HEK293 (cell line): ENCODE data around the gene GSS.

Source experiments
- CTCF ChIA-PET: fragments of 350-600 bp; formaldehyde crosslinking; extraction: SDS; loops from one replicate; lab custom pipeline; 2021; ENCODE audit warnings: antibody characterized with exemption; lab: Yijun Ruan, JAX
- POLR2A ChIA-PET: fragments of 300-600 bp; formaldehyde crosslinking; extraction: SDS; loops from one replicate; lab custom pipeline; 2020; ENCODE audit warnings: antibody characterized with exemption, inconsistent platforms; lab: Yijun Ruan, JAX
- H3K27ac ChIP-seq: fragments of 200-500 bp; sonication (Bioruptor generic); 2 replicates; pipeline ENCODE4 v1.5.1; 2014; ENCODE audit warnings: low read depth, low read length, control low read depth, inconsistent platforms; ENCODE audit errors: extremely low read depth
- H3K36me3 ChIP-seq, 2 experiments: fragments of 200-500 bp in 1 of 2; sonication (Bioruptor generic) in 1 of 2; 1 replicate in 1 of 2; 2 replicates in 1 of 2; pipeline ENCODE4 v1.5.1; 2014 to 2017; ENCODE audit warnings: inconsistent platforms in 2 of 2, low read length in 2 of 2; ENCODE audit not compliant: control insufficient read depth in 2 of 2, insufficient read depth in 1 of 2
- H3K4me1 ChIP-seq: fragments of 200-500 bp; sonication (Bioruptor generic); 2 replicates; pipeline ENCODE4 v1.5.1; 2014; ENCODE audit warnings: mild to moderate bottlenecking, low read length, inconsistent platforms; ENCODE audit not compliant: control insufficient read depth, insufficient read depth
- H3K4me3 ChIP-seq: 2 replicates; pipeline ENCODE4 v1.5.1; 2011; ENCODE audit warnings: low read depth, mild to moderate bottlenecking, control low read depth, low read length, moderate library complexity
- H3K9me3 ChIP-seq: fragments of 200-500 bp; sonication (Bioruptor generic); 2 replicates; pipeline ENCODE4 v1.5.1; 2014; ENCODE audit warnings: low read depth, low read length, inconsistent platforms; ENCODE audit not compliant: control insufficient read depth, insufficient read depth
- PRDM1 ChIP-seq: fragments of 450-650 bp; formaldehyde crosslinking; IDR thresholded peaks from 2 replicates; pipeline ENCODE4; 2016; ENCODE audit warnings: missing biosample characterization, missing genetic modification characterization
- ZBTB11 ChIP-seq: fragments of 450-650 bp; formaldehyde crosslinking; conservative IDR thresholded peaks from 2 replicates; pipeline ENCODE4 v1.5.1; 2016; ENCODE audit warnings: low read depth, missing biosample characterization, missing genetic modification characterization
- ZIC2 ChIP-seq: fragments of 450-650 bp; formaldehyde crosslinking; IDR thresholded peaks from 2 replicates; pipeline ENCODE4 v1.5.1; 2016; ENCODE audit warnings: missing biosample characterization, missing genetic modification characterization
- ZNF157 ChIP-seq: fragments of 450-650 bp; formaldehyde crosslinking; IDR thresholded peaks from 2 replicates; pipeline ENCODE4 v1.5.1; 2016; ENCODE audit warnings: missing biosample characterization, missing genetic modification characterization
- ZNF335 ChIP-seq: fragments of 450-650 bp; formaldehyde crosslinking; conservative IDR thresholded peaks from 2 replicates; pipeline ENCODE4 v1.5.1; 2016; ENCODE audit warnings: missing biosample characterization, missing genetic modification characterization
- ZNF341 ChIP-seq: fragments of 450-650 bp; formaldehyde crosslinking; IDR thresholded peaks from 2 replicates; pipeline ENCODE4; 2016; ENCODE audit warnings: low read depth, missing biosample characterization, missing genetic modification characterization
- ZNF416 ChIP-seq: fragments of 450-650 bp; formaldehyde crosslinking; IDR thresholded peaks from 2 replicates; pipeline ENCODE4 v1.5.1; 2016; ENCODE audit warnings: missing biosample characterization, missing genetic modification characterization
- ZNF449 ChIP-seq: fragments of 450-650 bp; formaldehyde crosslinking; IDR thresholded peaks from 2 replicates; pipeline ENCODE4 v1.5.1; 2017; ENCODE audit warnings: missing biosample characterization, mild to moderate bottlenecking, missing genetic modification characterization, moderate library complexity
- ZNF510 ChIP-seq: fragments of 450-650 bp; formaldehyde crosslinking; IDR thresholded peaks from 2 replicates; pipeline ENCODE4 v1.5.1; 2018; ENCODE audit warnings: mild to moderate bottlenecking, missing genetic modification characterization, missing biosample characterization; ENCODE audit not compliant: insufficient replicate concordance
- ZNF514 ChIP-seq: fragments of 450-650 bp; formaldehyde crosslinking; IDR thresholded peaks from 2 replicates; pipeline ENCODE4 v1.5.1; 2016; ENCODE audit warnings: missing biosample characterization, missing genetic modification characterization
- TF ChIP-seq, protein P1 (sequence below): fragments of 450-650 bp; formaldehyde crosslinking; IDR thresholded peaks from 2 replicates; pipeline ENCODE4 v1.5.1; 2016; ENCODE audit warnings: missing biosample characterization, missing genetic modification characterization

The GSS gene

GRCh38 chr20:34954904-34955230 lies 739 bp downstream of the GSS start (continued):
- peak; percentile 60 for TF ChIP-seq PRDM1 (tag by site-specific recombination)
- TF ChIP-seq, all 188 proteins: peak for 2

GRCh38 chr20:34953960-34954359 lies 1.6 kb downstream of the GSS start:
- TF ChIP-seq, protein P1, sequence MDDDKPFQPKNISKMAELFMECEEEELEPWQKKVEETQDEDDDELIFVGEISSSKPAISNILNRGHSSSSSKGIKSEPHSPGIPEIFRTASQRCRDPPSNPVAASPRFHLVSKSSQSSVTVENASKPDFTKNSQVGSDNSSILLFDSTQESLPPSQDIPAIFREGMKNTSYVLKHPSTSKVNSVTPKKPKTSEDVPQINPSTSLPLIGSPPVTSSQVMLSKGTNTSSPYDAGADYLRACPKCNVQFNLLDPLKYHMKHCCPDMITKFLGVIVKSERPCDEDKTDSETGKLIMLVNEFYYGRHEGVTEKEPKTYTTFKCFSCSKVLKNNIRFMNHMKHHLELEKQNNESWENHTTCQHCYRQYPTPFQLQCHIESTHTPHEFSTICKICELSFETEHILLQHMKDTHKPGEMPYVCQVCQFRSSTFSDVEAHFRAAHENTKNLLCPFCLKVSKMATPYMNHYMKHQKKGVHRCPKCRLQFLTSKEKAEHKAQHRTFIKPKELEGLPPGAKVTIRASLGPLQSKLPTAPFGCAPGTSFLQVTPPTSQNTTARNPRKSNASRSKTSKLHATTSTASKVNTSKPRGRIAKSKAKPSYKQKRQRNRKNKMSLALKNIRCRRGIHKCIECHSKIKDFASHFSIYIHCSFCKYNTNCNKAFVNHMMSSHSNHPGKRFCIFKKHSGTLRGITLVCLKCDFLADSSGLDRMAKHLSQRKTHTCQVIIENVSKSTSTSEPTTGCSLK = no peak
- TF ChIP-seq ZNF157 (tag by site-specific recombination) (no peak), ZNF449 (peak; percentile 74; the same call in 1 of the 2 replicates), ZNF416 (tag by site-specific recombination) (no peak), ZNF510 (no peak)
- no peak overlapping the region for H3K4me3 ChIP-seq
- CTCF ChIA-PET = interaction anchor here (5.1 kb wide), 1 partner anchor 80 kb away, joined by 40 read pairs; the partner anchor contains the start of gene GGT7
- no peaks in the 10 kb centered on the region for H3K9me3 ChIP-seq
- no peak overlapping the region for H3K27ac ChIP-seq
- POLR2A ChIA-PET = interaction anchor here (0.7 to 2.4 kb wide), 2 partner anchors 78 to 195 kb away, joined by 3 to 13 read pairs; partner anchors contain the start of gene ACSS2
- no peaks in the 10 kb centered on the region; the same call in 1 of the 2 replicates for H3K4me1 ChIP-seq
- peaks cover 0 to 30% of the 10 kb centered on the region in 2 experiments; a peak in 1 of 3 replicates for H3K36me3 ChIP-seq

DNA sequence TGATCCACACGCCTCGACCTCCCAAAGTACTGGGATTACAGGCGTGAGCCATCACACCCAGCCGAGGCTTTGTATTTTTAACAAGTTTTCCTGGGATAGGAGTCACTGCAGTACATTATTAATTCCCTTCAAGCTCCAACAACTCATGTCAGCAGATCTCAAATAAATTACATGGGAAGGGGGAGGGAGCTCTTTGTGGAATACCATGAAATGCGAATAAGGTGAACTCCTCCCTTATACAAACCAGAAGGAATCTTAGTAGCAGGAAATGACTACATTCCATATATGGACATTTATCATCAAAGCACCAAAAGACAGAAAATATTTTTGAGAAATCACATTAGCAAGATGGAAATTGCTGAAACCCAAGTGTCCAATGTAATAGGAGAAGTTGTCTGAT lies 2.9 kb downstream of the GSS start:
- POLR2A ChIA-PET = no interaction called here
- H3K9me3 ChIP-seq = no peaks in the 10 kb centered on the region
- TF ChIP-seq ZNF514 (tag by site-specific recombination) (no peak), ZNF341 (peak; percentile 58)
- TF ChIP-seq, all 188 proteins: peak for 1
- peaks cover 0 to 39% of the 10 kb centered on the region in 2 experiments; a peak in 2 of 3 replicates for H3K36me3 ChIP-seq
- CTCF ChIA-PET = interaction anchor here (0.8 kb wide), 1 partner anchor 120 kb away, joined by 3 read pairs; no protein-coding TSS in a partner anchor
- H3K4me3 ChIP-seq = no peak overlapping the region
- H3K27ac ChIP-seq = no peak overlapping the region
- H3K4me1 ChIP-seq = no peaks in the 10 kb centered on the region; the same call in 1 of the 2 replicates

GRCh38 chr20:34951652-34952051 lies 4.0 kb downstream of the GSS start:
- ChIA-PET POLR2A (interaction anchor here (1.0 to 1.2 kb wide), 2 partner anchors 10 to 139 kb away, joined by 3 to 5 read pairs; no protein-coding TSS in a partner anchor), CTCF (interaction anchor here (0.8 kb wide), 1 partner anchor 11 kb away, joined by 3 read pairs; no protein-coding TSS in a partner anchor)
- no peak overlapping the region for H3K27ac ChIP-seq
- no peaks in the 10 kb centered on the region for H3K9me3 ChIP-seq
- H3K36me3 ChIP-seq = peaks cover 0 to 41% of the 10 kb centered on the region in 2 experiments; a peak in 2 of 3 replicates
- no peak overlapping the region for H3K4me3 ChIP-seq
- TF ChIP-seq ZNF335 (tag by site-specific recombination) = peak; percentile 14; the same call in 1 of the 2 replicates
- TF ChIP-seq ZIC2 (tag by site-specific recombination) = 0 out of 2 replicates have a peak, but pooled peaks have one; percentile 33
- TF ChIP-seq ZBTB11 (tag by site-specific recombination) = no peak
- H3K4me1 ChIP-seq = no peaks in the 10 kb centered on the region; the same call in 1 of the 2 replicates
